ENCODE measurements around the gene STXBP5. TPM values are rescaled to one million over a fixed set of nuclear protein-coding genes. Genes with fewer than 3 reads are reported as not detected.

STXBP5 gene
- total RNA-seq, 2 experiments from 2014 or later = 21.0 to 22.5 TPM

- ChIA-PET POLR2A (no interaction called here), CTCF (interaction anchor here (1.3 kb wide), 1 partner anchor 25 kb away, joined by 3 read pairs; no protein-coding TSS in a partner anchor)
- Histone ChIP-seq H3K4me3 (ENCODE audit: low read length) (no peak overlapping the region), H3K36me3 (ENCODE audit: insufficient read depth, low read length) (no peaks in the 10 kb centered on the region), H3K4me1 (ENCODE audit: insufficient read depth, low read length) (no peaks in the 10 kb centered on the region), H3K27me3 (ENCODE audit: control insufficient read depth in 1 of 2, insufficient read depth in 2 of 2, low read length in 2 of 2) (no peaks in the 10 kb centered on the region), H3K9me3 (ENCODE audit: control insufficient read depth in 1 of 2, insufficient read depth in 1 of 2, low read length in 2 of 2) (no peaks in the 10 kb centered on the region), H3K27ac (ENCODE audit: low read depth in 1 of 2, low read length in 2 of 2) (no peak overlapping the region)
- H3K27ac Mint-ChIP-seq = no peak overlapping the region
- DNase-seq (no peak), ATAC-seq (ENCODE audit: poor library complexity) (no peak)
- no peaks in the 10 kb centered on the region for H3K36me3 Mint-ChIP-seq (ENCODE audit: low read depth)
- H3K4me3 Mint-ChIP-seq = no peak overlapping the region
- H3K9me3 Mint-ChIP-seq = no peaks in the 10 kb centered on the region
- no peaks in the 10 kb centered on the region for H3K27me3 Mint-ChIP-seq
- intact Hi-C loops (cut with DNase I, micrococcal nuclease) = no loop called here
- TF ChIP-seq CTCF (IDR thresholded peaks at IDR 0.05) = no peak
- no peaks in the 10 kb centered on the region for H3K4me1 Mint-ChIP-seq (ENCODE audit: low read depth)
Observed at GRCh38 chr6:147179809-147180208, 24.4 kb upstream of the STXBP5 start.

DNA sequence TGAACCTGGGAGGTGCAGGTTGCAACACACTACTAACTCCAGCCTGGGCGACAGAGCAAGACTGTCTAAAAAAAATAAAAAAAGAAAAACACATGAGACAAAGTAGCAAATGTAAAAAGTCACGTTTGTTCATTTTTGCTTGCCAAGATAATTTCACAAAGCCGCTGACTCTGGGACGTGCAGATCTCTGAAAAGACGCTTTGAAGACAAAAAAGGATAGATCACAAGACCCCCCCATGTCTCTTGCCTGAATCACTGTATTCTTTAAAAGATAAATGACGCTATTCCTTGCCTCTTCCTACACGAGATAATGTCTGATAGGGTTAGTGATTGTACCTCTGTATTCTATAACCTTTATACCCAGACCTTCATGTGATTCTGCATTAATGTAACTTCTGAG is 23.3 kb upstream of the STXBP5 start:
- Histone ChIP-seq H3K4me1 (ENCODE audit: insufficient read depth, low read length) (no peaks in the 10 kb centered on the region), H3K36me3 (ENCODE audit: insufficient read depth, low read length) (no peaks in the 10 kb centered on the region), H3K27ac (ENCODE audit: low read depth in 1 of 2, low read length in 2 of 2) (no peak overlapping the region), H3K4me3 (ENCODE audit: low read length) (no peak overlapping the region), H3K9me3 (ENCODE audit: control insufficient read depth in 1 of 2, insufficient read depth in 1 of 2, low read length in 2 of 2) (no peaks in the 10 kb centered on the region), H3K27me3 (ENCODE audit: control insufficient read depth in 1 of 2, insufficient read depth in 2 of 2, low read length in 2 of 2) (no peaks in the 10 kb centered on the region)
- Mint-ChIP-seq H3K9me3 (no peaks in the 10 kb centered on the region), H3K36me3 (ENCODE audit: low read depth) (no peaks in the 10 kb centered on the region), H3K27me3 (peaks cover 4% of the 10 kb centered on the region), H3K27ac (no peak overlapping the region), H3K4me3 (no peak overlapping the region), H3K4me1 (ENCODE audit: low read depth) (no peaks in the 10 kb centered on the region)
- ChIA-PET POLR2A (no interaction called here), CTCF (no interaction called here)
- intact Hi-C loops (cut with DNase I, micrococcal nuclease) = no loop called here
- no peak for DNase-seq
- TF ChIP-seq CTCF (IDR thresholded peaks at IDR 0.05) = no peak
- no peak for ATAC-seq (ENCODE audit: poor library complexity)

- H3K27me3 Mint-ChIP-seq = peaks cover 4% of the 10 kb centered on the region
- DNase-seq (no peak), ATAC-seq (ENCODE audit: poor library complexity) (no peak)
- no peaks in the 10 kb centered on the region for H3K9me3 Mint-ChIP-seq
- H3K36me3 Mint-ChIP-seq (ENCODE audit: low read depth) = no peaks in the 10 kb centered on the region
- Histone ChIP-seq H3K27me3 (ENCODE audit: control insufficient read depth in 1 of 2, insufficient read depth in 2 of 2, low read length in 2 of 2) (no peaks in the 10 kb centered on the region), H3K27ac (ENCODE audit: low read depth in 1 of 2, low read length in 2 of 2) (no peak overlapping the region), H3K4me1 (ENCODE audit: insufficient read depth, low read length) (no peaks in the 10 kb centered on the region), H3K9me3 (ENCODE audit: control insufficient read depth in 1 of 2, insufficient read depth in 1 of 2, low read length in 2 of 2) (no peaks in the 10 kb centered on the region), H3K4me3 (ENCODE audit: low read length) (no peak overlapping the region), H3K36me3 (ENCODE audit: insufficient read depth, low read length) (no peaks in the 10 kb centered on the region)
- CTCF ChIA-PET = no interaction called here
- POLR2A ChIA-PET = no interaction called here
- intact Hi-C loops (cut with DNase I, micrococcal nuclease) = no loop called here
- no peak overlapping the region for H3K4me3 Mint-ChIP-seq
- H3K27ac Mint-ChIP-seq = no peak overlapping the region
- TF ChIP-seq CTCF (IDR thresholded peaks at IDR 0.05) = no peak
- no peaks in the 10 kb centered on the region for H3K4me1 Mint-ChIP-seq (ENCODE audit: low read depth)
Observed at GRCh38 chr6:147184379-147184778, 19.8 kb upstream of the STXBP5 start.
